ENCODE results near the gene COL24A1.
"Not testable (repeated sequence)": the region's sequence is repeated elsewhere in the genome, so short reads cannot be mapped to it uniquely, and the experiment has no call there.

COL24A1 gene

GRCh38 chr1:85892366-85892765 is 264.2 kb downstream of the COL24A1 start:
- DNase-seq (ENCODE audit: low read depth, low spot score) = no peak

GRCh38 chr1:85889870-85890269 is 266.7 kb downstream of the COL24A1 start:
- no peak for DNase-seq (ENCODE audit: low read depth, low spot score)

GRCh38 chr1:85888921-85889320 is 267.7 kb downstream of the COL24A1 start:
- no peak for DNase-seq (ENCODE audit: low read depth, low spot score)

- no peak for DNase-seq (ENCODE audit: low read depth, low spot score)
Observed at GRCh38 chr1:85884372-85885035, 272.1 kb downstream of the COL24A1 start.

- DNase-seq (ENCODE audit: low read depth, low spot score) = no peak
Observed at GRCh38 chr1:85867189-85867588, 289.4 kb downstream of the COL24A1 start.

GRCh38 chr1:85865213-85865612 is 291.4 kb downstream of the COL24A1 start:
- no peak for DNase-seq (ENCODE audit: low read depth, low spot score)

GRCh38 chr1:85864727-85865126 is 291.8 kb downstream of the COL24A1 start:
- no peak for DNase-seq (ENCODE audit: low read depth, low spot score)

GRCh38 chr1:85863639-85864038 is 292.9 kb downstream of the COL24A1 start:
- DNase-seq (ENCODE audit: low read depth, low spot score) = not testable (repeated sequence)

- no peak for DNase-seq (ENCODE audit: low read depth, low spot score)
Observed at GRCh38 chr1:85862456-85862855, 294.1 kb downstream of the COL24A1 start.

GRCh38 chr1:85857991-85858390 is 298.6 kb downstream of the COL24A1 start:
- no peak for DNase-seq (ENCODE audit: low read depth, low spot score)

GRCh38 chr1:85850238-85850637 is 306.3 kb downstream of the COL24A1 start:
- DNase-seq (ENCODE audit: low read depth, low spot score) = no peak

GRCh38 chr1:85849660-85850059 is 306.9 kb downstream of the COL24A1 start:
- no peak for DNase-seq (ENCODE audit: low read depth, low spot score)

- DNase-seq (ENCODE audit: low read depth, low spot score) = no peak
Observed at GRCh38 chr1:85847356-85847755, 309.2 kb downstream of the COL24A1 start.

GRCh38 chr1:85846706-85847105 is 309.9 kb downstream of the COL24A1 start:
- no peak for DNase-seq (ENCODE audit: low read depth, low spot score)

GRCh38 chr1:85839459-85839858 is 317.1 kb downstream of the COL24A1 start:
- no peak for DNase-seq (ENCODE audit: low read depth, low spot score)

- no peak for DNase-seq (ENCODE audit: low read depth, low spot score)
Observed at GRCh38 chr1:85838238-85838637, 318.3 kb downstream of the COL24A1 start.

- no peak for DNase-seq (ENCODE audit: low read depth, low spot score)
Observed at GRCh38 chr1:85836736-85837135, 319.8 kb downstream of the COL24A1 start.

- not testable (repeated sequence) for DNase-seq (ENCODE audit: low read depth, low spot score)
Observed at GRCh38 chr1:85833165-85833564, 323.4 kb downstream of the COL24A1 start.

- no peak for DNase-seq (ENCODE audit: low read depth, low spot score)
Observed at GRCh38 chr1:85830837-85831236, 325.7 kb downstream of the COL24A1 start.

- DNase-seq (ENCODE audit: low read depth, low spot score) = no peak
Observed at GRCh38 chr1:85824066-85824840, 332.3 kb downstream of the COL24A1 start.

- DNase-seq (ENCODE audit: low read depth, low spot score) = no peak
Observed at GRCh38 chr1:85822696-85823095, 333.9 kb downstream of the COL24A1 start.

GRCh38 chr1:85818371-85818770 is 338.2 kb downstream of the COL24A1 start:
- no peak for DNase-seq (ENCODE audit: low read depth, low spot score)

GRCh38 chr1:85816606-85817005 is 340.0 kb downstream of the COL24A1 start:
- no peak for DNase-seq (ENCODE audit: low read depth, low spot score)

All from iPS DF 19.7 (cell line).